ENCODE results near the gene CLDN2. TPM values are rescaled to one million over a fixed set of nuclear protein-coding genes. Genes with fewer than 3 reads are reported as not detected.

Gene CLDN2
- total RNA-seq, 1 donor: not detected

DNA sequence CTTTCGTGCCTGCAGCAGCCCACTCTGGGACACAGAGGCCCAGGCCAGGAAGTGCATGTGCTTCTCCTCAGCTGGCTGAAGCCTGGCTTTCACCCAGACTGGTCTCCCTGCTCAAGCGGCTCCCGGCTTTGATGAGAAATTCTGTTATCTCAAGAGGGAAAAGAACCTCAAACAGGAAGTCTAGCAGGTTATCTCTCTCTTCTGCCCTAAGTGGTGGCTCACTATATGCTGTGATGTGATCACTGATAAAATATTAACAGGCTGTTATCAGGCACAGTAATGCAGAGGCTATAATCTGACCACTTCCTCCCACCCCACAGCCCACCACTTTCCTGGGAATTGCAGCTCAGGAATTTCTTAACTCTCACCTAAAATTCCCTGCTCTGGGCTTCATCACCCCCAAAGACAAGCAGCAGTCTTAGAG is 13.3 kb downstream of the CLDN2 start:
- H3K4me2 ChIP-seq (ENCODE audit: insufficient read depth, low read length): no peak overlapping the region

DNA sequence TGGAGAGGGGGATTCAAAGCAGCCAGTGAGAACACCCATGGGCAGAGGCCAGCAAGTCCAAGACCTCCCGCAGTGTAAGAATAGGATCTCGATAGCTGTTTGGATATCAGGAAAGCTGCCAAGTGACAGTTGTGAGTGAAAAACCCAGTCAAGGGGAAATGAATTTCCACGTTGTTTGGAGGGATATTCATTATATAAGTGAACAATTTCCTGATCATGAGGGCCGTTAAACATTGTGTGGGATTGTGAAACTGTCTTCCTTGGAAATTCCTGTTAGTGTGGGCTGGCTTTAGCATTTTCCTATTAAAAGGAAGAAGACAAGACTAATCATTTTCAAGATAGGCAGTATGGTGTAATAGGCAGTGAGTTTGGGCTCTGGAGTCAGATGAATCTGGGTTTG is 15.0 kb downstream of the CLDN2 start:
- H3K27me3 ChIP-seq (ENCODE audit: insufficient read depth, low read length): peaks cover 15% of the 10 kb centered on the region
- no peak overlapping the region for H2AFZ ChIP-seq (ENCODE audit: low read length)
- peaks cover 16% of the 10 kb centered on the region for H3K4me1 ChIP-seq (ENCODE audit: insufficient read depth, low read length)
- no peaks in the 10 kb centered on the region for H3K9me3 ChIP-seq (ENCODE audit: low read depth, low read length)
- no peak overlapping the region for H3K27ac ChIP-seq (ENCODE audit: low read depth, low read length)
- TF ChIP-seq, protein P1, sequence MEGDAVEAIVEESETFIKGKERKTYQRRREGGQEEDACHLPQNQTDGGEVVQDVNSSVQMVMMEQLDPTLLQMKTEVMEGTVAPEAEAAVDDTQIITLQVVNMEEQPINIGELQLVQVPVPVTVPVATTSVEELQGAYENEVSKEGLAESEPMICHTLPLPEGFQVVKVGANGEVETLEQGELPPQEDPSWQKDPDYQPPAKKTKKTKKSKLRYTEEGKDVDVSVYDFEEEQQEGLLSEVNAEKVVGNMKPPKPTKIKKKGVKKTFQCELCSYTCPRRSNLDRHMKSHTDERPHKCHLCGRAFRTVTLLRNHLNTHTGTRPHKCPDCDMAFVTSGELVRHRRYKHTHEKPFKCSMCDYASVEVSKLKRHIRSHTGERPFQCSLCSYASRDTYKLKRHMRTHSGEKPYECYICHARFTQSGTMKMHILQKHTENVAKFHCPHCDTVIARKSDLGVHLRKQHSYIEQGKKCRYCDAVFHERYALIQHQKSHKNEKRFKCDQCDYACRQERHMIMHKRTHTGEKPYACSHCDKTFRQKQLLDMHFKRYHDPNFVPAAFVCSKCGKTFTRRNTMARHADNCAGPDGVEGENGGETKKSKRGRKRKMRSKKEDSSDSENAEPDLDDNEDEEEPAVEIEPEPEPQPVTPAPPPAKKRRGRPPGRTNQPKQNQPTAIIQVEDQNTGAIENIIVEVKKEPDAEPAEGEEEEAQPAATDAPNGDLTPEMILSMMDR (IDR thresholded peaks at IDR 0.05; ENCODE audit: extremely low read depth, low read depth, low read length): no peak
- H3K4me2 ChIP-seq (ENCODE audit: insufficient read depth, low read length): no peak overlapping the region
- no peak overlapping the region for H3K4me3 ChIP-seq (ENCODE audit: insufficient read depth, low read length)
- DNase-seq (ENCODE audit: insufficient read length, low spot score, missing footprints): no peak
- H3K36me3 ChIP-seq (ENCODE audit: insufficient read depth, low read length): no peaks in the 10 kb centered on the region
- no peaks in the 10 kb centered on the region for H4K20me1 ChIP-seq (ENCODE audit: insufficient read depth, low read length)
- H3K79me2 ChIP-seq (ENCODE audit: insufficient read depth, low read length): no peaks in the 10 kb centered on the region

More for the DNA sequence above, 13.3 kb downstream of the CLDN2 start:
- Histone ChIP-seq H3K27ac (ENCODE audit: low read depth, low read length) (no peak overlapping the region), H2AFZ (ENCODE audit: low read length) (no peak overlapping the region), H3K27me3 (ENCODE audit: insufficient read depth, low read length) (peaks cover 9% of the 10 kb centered on the region), H3K36me3 (ENCODE audit: insufficient read depth, low read length) (no peaks in the 10 kb centered on the region), H3K4me1 (ENCODE audit: insufficient read depth, low read length) (peaks cover 16% of the 10 kb centered on the region), H3K79me2 (ENCODE audit: insufficient read depth, low read length) (no peaks in the 10 kb centered on the region), H4K20me1 (ENCODE audit: insufficient read depth, low read length) (no peaks in the 10 kb centered on the region), H3K9me3 (ENCODE audit: low read depth, low read length) (no peaks in the 10 kb centered on the region), H3K4me3 (ENCODE audit: insufficient read depth, low read length) (no peak overlapping the region)
- TF ChIP-seq, protein P1 (IDR thresholded peaks at IDR 0.05; ENCODE audit: extremely low read depth, low read depth, low read length): no peak
- DNase-seq (ENCODE audit: insufficient read length, low spot score, missing footprints): peak; percentile 21

DNA sequence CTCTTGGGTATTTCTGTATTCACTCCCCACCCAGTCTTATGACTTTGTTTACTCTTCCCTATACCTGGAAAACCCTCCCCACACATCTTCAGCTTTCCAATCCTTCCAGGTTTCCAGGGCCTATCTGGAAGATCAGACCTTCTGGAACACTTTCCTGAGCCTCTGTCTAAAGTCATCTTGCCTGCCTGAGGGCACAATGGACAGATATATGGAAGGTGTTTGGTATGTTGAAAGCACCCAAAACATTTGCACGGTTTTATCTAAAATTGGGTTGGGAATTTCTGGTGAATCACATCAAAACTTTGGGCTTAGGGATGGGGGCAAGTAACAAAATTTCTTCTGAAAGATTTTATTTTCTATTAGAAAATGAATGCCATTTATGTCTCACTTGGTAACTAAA is 16.0 kb downstream of the CLDN2 start:
- Histone ChIP-seq H3K27me3 (ENCODE audit: insufficient read depth, low read length) (peaks cover 15% of the 10 kb centered on the region), H3K79me2 (ENCODE audit: insufficient read depth, low read length) (no peaks in the 10 kb centered on the region), H3K36me3 (ENCODE audit: insufficient read depth, low read length) (peaks cover under 1% of the 10 kb centered on the region), H3K9me3 (ENCODE audit: low read depth, low read length) (no peaks in the 10 kb centered on the region), H3K4me2 (ENCODE audit: insufficient read depth, low read length) (no peak overlapping the region), H3K4me3 (ENCODE audit: insufficient read depth, low read length) (no peak overlapping the region), H2AFZ (ENCODE audit: low read length) (no peak overlapping the region), H4K20me1 (ENCODE audit: insufficient read depth, low read length) (no peaks in the 10 kb centered on the region), H3K27ac (ENCODE audit: low read depth, low read length) (no peak overlapping the region), H3K4me1 (ENCODE audit: insufficient read depth, low read length) (peaks cover 16% of the 10 kb centered on the region)
- DNase-seq (ENCODE audit: insufficient read length, low spot score, missing footprints): no peak
- TF ChIP-seq, protein P1 (IDR thresholded peaks at IDR 0.05; ENCODE audit: extremely low read depth, low read depth, low read length): no peak

DNA sequence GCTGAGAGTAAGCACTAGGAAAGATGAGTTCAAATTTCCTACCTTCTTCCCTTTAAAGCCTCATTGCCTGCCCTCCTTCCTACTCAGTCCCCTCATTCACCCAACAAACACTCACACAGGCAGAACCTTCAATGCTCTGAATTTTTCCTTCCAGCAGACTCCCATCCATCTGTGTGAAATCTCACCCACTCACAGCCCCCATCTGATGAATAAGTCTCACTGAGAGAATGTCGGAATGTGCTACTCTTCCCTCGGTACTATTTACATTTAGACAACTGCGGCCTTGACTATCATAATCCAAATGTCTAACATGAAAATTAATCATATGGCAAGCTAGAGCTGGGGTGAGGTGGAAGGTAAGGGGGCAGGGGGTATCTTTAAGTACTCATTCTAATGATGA is 19.4 kb downstream of the CLDN2 start:
- no peaks in the 10 kb centered on the region for H3K9me3 ChIP-seq (ENCODE audit: low read depth, low read length)
- peaks cover 13% of the 10 kb centered on the region for H3K27me3 ChIP-seq (ENCODE audit: insufficient read depth, low read length)
- no peak overlapping the region for H3K4me3 ChIP-seq (ENCODE audit: insufficient read depth, low read length)
- no peaks in the 10 kb centered on the region for H3K79me2 ChIP-seq (ENCODE audit: insufficient read depth, low read length)
- H3K27ac ChIP-seq (ENCODE audit: low read depth, low read length): no peak overlapping the region
- H3K4me2 ChIP-seq (ENCODE audit: insufficient read depth, low read length): no peak overlapping the region
- no peak for DNase-seq (ENCODE audit: insufficient read length, low spot score, missing footprints)
- no peaks in the 10 kb centered on the region for H4K20me1 ChIP-seq (ENCODE audit: insufficient read depth, low read length)
- TF ChIP-seq, protein P1 (IDR thresholded peaks at IDR 0.05; ENCODE audit: extremely low read depth, low read depth, low read length): no peak
- H3K4me1 ChIP-seq (ENCODE audit: insufficient read depth, low read length): no peaks in the 10 kb centered on the region
- H3K36me3 ChIP-seq (ENCODE audit: insufficient read depth, low read length): peaks cover 18% of the 10 kb centered on the region
- no peak overlapping the region for H2AFZ ChIP-seq (ENCODE audit: low read length)

All from osteoblast (primary cell).